ENCODE measurements around the gene ETFA. TPM values are rescaled to one million over a fixed set of nuclear protein-coding genes. Genes with fewer than 3 reads are reported as not detected.

Gene ETFA
- polyA plus RNA-seq, 2 of the 4 experiments (the other 2 are of a cell fraction) = 243 to 412 TPM

- TF ChIP-seq NR3C1 (IDR thresholded peaks at IDR 0.05) (no peak), RAD21 (conservative IDR thresholded peaks at IDR 0.05 in 1 of 2, IDR thresholded peaks at IDR 0.05 in 1 of 2) (peak in 1 of 2 experiments; percentile 23; a peak in 2 of 5 replicates), ZFP36 (IDR thresholded peaks at IDR 0.05; ENCODE audit: borderline replicate concordance, partially characterized antibody) (no peak), HOXA7 (CRISPR knock-in tag; IDR thresholded peaks at IDR 0.05) (no peak), CTCF (IDR thresholded peaks at IDR 0.05) (no peak), RCOR1 (IDR thresholded peaks at IDR 0.05; ENCODE audit: low read depth, low read length) (no peak), BHLHE40 (IDR thresholded peaks at IDR 0.05; ENCODE audit: low read depth, low read length) (no peak), CBX2 (IDR thresholded peaks at IDR 0.05; ENCODE audit: borderline replicate concordance, low read depth) (no peak), ZSCAN20 (CRISPR knock-in tag; IDR thresholded peaks at IDR 0.05) (0 out of 2 replicates have a peak, but pooled peaks have one; percentile 41), ZNF302 (CRISPR knock-in tag; IDR thresholded peaks at IDR 0.05) (0 out of 2 replicates have a peak, but pooled peaks have one; percentile 81), HMGXB4 (CRISPR knock-in tag; IDR thresholded peaks at IDR 0.05; ENCODE audit: borderline replicate concordance) (no peak), ESRRA (IDR thresholded peaks at IDR 0.05; ENCODE audit: borderline replicate concordance, low read length) (no peak), CHD2 (IDR thresholded peaks at IDR 0.05; ENCODE audit: low read length, partially characterized antibody) (no peak), RARB (CRISPR knock-in tag; IDR thresholded peaks at IDR 0.05) (no peak), POLR2A (IDR thresholded peaks at IDR 0.05; ENCODE audit: low read length) (no peak), TFCP2L1 (CRISPR knock-in tag; IDR thresholded peaks at IDR 0.05) (0 out of 2 replicates have a peak, but pooled peaks have one; percentile 50), MAX (IDR thresholded peaks at IDR 0.05) (peak; percentile 90), HOXB13 (CRISPR knock-in tag; IDR thresholded peaks at IDR 0.05; ENCODE audit: low read depth) (no peak), HES2 (IDR thresholded peaks at IDR 0.05) (no peak), FOSL2 (IDR thresholded peaks at IDR 0.05) (0 out of 2 replicates have a peak, but pooled peaks have one; percentile 15), FOSL2 (CRISPR knock-in tag; IDR thresholded peaks at IDR 0.05) (peak; percentile 94), MAFK (IDR thresholded peaks at IDR 0.05; ENCODE audit: partially characterized antibody) (peak; percentile 86), HOXB5 (CRISPR knock-in tag; IDR thresholded peaks at IDR 0.05) (peak; percentile 76), JUN (IDR thresholded peaks at IDR 0.05) (peak; percentile 55 to 70; a peak in 2 of 5 replicates), EP300 (IDR thresholded peaks at IDR 0.05) (peak; percentile 40 to 69; a peak in 3 of 5 replicates), JUNB (IDR thresholded peaks at IDR 0.05) (peak; percentile 54)
These were observed 1.4 kb upstream of the ETFA start (continued) for GRCh38 chr15:76312540-76313174.

All from A549 (cell line).